H1 (cell line): ENCODE data around the gene BRD3OS. TPM values are rescaled to one million over a fixed set of nuclear protein-coding genes. Genes with fewer than 3 reads are reported as not detected.

Experiments used
- CTCF ChIA-PET: fragments of 300-600 bp; sonication (Branson Sonifier 250); formaldehyde crosslinking; loops from one replicate; lab custom pipeline; 2021; ENCODE audit not compliant: partially characterized antibody; lab: Charles Lee
- POLR2A ChIA-PET: fragments of 300-600 bp; sonication (Branson Sonifier 250); formaldehyde crosslinking; loops from one replicate; lab custom pipeline; 2021; ENCODE audit warnings: inconsistent platforms; ENCODE audit not compliant: partially characterized antibody; lab: Charles Lee
- DNase-seq, 2 experiments: peaks; one replicate each; pipeline versions ENCODE4 v3.0.0 to v3.0.0-alpha.2; 2010 to 2022; ENCODE audit warnings: low spot score in 2 of 2, low read depth in 1 of 2, mixed read lengths in 1 of 2
- FAIRE-seq: peaks from 2 replicates; lab custom pipeline; 2011; peaks lifted over from hg19 to GRCh38; lab: Jason Lieb, UNC
- H2AFZ ChIP-seq: 2 replicates; pipeline ENCODE4 v1.8.1; 2012; ENCODE audit warnings: low read length, inconsistent platforms
- H2AK5ac ChIP-seq: 2 replicates; pipeline ENCODE4 v1.6.1; 2013; ENCODE audit warnings: low read depth, low read length
- H2BK120ac ChIP-seq: replicated peaks from 2 replicates; pipeline ENCODE3; 2013; ENCODE audit warnings: low read depth, low read length, inconsistent platforms
- H2BK12ac ChIP-seq: 2 replicates; pipeline ENCODE4 v1.6.1; 2013; ENCODE audit warnings: low read depth, low read length
- H2BK15ac ChIP-seq: 2 replicates; pipeline ENCODE4 v1.6.1; 2013; ENCODE audit warnings: low read length
- H2BK20ac ChIP-seq: 2 replicates; pipeline ENCODE4 v1.6.1; 2013; ENCODE audit warnings: low read length
- H2BK5ac ChIP-seq: 2 replicates; pipeline ENCODE4 v1.6.1; 2013; ENCODE audit warnings: low read depth, low read length
- H3K14ac ChIP-seq: 2 replicates; pipeline ENCODE4 v1.6.1; 2013; ENCODE audit warnings: inconsistent platforms; ENCODE audit not compliant: insufficient read length
- H3K18ac ChIP-seq: 2 replicates; pipeline ENCODE4 v1.6.1; 2013; ENCODE audit warnings: low read length; ENCODE audit errors: extremely low read depth
- H3K23ac ChIP-seq: 2 replicates; pipeline ENCODE4 v1.6.1; 2013; ENCODE audit warnings: inconsistent platforms; ENCODE audit not compliant: insufficient read length
- H3K23me2 ChIP-seq: 2 replicates; pipeline ENCODE4 v1.6.1; 2013; ENCODE audit warnings: low read depth, low read length
- H3K27ac ChIP-seq: 2 replicates; pipeline ENCODE4 v1.6.1; 2011; ENCODE audit warnings: low read depth, low read length, inconsistent platforms
- H3K27me3 ChIP-seq, 4 experiments: replicated peaks in 1 of 4; 1 replicate in 1 of 4; 2 replicates in 3 of 4; pipeline versions ENCODE4 v1.6.1 to v1.8.1; 2011 to 2013; ENCODE audit warnings: low read length in 3 of 4, mild to moderate bottlenecking in 3 of 4, inconsistent platforms in 2 of 4, mixed read lengths in 2 of 4, moderate library complexity in 1 of 4; ENCODE audit not compliant: control insufficient read depth in 3 of 4, insufficient read depth in 3 of 4; ENCODE audit errors: extremely low read depth in 1 of 4
- H3K36me3 ChIP-seq, 4 experiments: 2 replicates each; pipeline versions ENCODE4 v1.6.1 to v1.8.1; 2011 to 2013; ENCODE audit warnings: mild to moderate bottlenecking in 4 of 4, low read length in 3 of 4, moderate library complexity in 2 of 4, control low read depth in 1 of 4, inconsistent platforms in 1 of 4; ENCODE audit not compliant: insufficient read depth in 4 of 4, control insufficient read depth in 2 of 4
- H3K4ac ChIP-seq: replicated peaks from 2 replicates; pipeline ENCODE3; 2013; ENCODE audit warnings: low read length, low read depth, mixed read lengths, inconsistent platforms; ENCODE audit not compliant: insufficient read length
- H3K4me1 ChIP-seq, 4 experiments: replicated peaks in 1 of 4; 1 replicate in 1 of 4; 2 replicates in 3 of 4; pipeline versions ENCODE4 v1.6.1 to v1.8.1; 2011 to 2013; ENCODE audit warnings: low read length in 3 of 4, inconsistent platforms in 2 of 4, mixed read lengths in 1 of 4; ENCODE audit not compliant: insufficient read depth in 4 of 4, control insufficient read depth in 3 of 4
- H3K4me2 ChIP-seq, 2 experiments: 2 replicates each; pipeline versions ENCODE4 v1.6.1 to v1.8.1; 2011 to 2013; ENCODE audit warnings: low read depth in 2 of 2, low read length in 2 of 2, control low read depth in 1 of 2, inconsistent platforms in 1 of 2, mild to moderate bottlenecking in 1 of 2; ENCODE audit not compliant: insufficient read depth in 1 of 2
- H3K4me3 ChIP-seq, 4 experiments: fragments of 200-600, 300-600 bp in 1 of 4; sonication (generic), shearing (Covaris generic), sonication (Bioruptor Twin) in 1 of 4; 2 replicates each; pipeline versions ENCODE4 v1.5.1 to v1.8.1; 2011 to 2016; ENCODE audit warnings: low read length in 4 of 4, low read depth in 3 of 4, control low read depth in 2 of 4, inconsistent platforms in 2 of 4, mild to moderate bottlenecking in 2 of 4, mixed read lengths in 1 of 4, moderate library complexity in 1 of 4; ENCODE audit not compliant: insufficient read depth in 2 of 4; ENCODE audit errors: extremely low read depth in 1 of 4
- H3K56ac ChIP-seq: replicated peaks from 2 replicates; pipeline ENCODE3; 2013; ENCODE audit warnings: low read depth, mild to moderate bottlenecking, mixed read lengths, low read length, inconsistent platforms; ENCODE audit not compliant: insufficient read length
- H3K79me1 ChIP-seq: 2 replicates; pipeline ENCODE4 v1.6.1; 2013; ENCODE audit warnings: low read depth, low read length, control low read depth
- H3K79me2 ChIP-seq, 2 experiments: 2 replicates each; pipeline versions ENCODE4 v1.6.1 to v1.8.1; 2012 to 2013; ENCODE audit warnings: low read length in 2 of 2, mild to moderate bottlenecking in 2 of 2, inconsistent platforms in 1 of 2; ENCODE audit not compliant: insufficient read depth in 2 of 2, control insufficient read depth in 1 of 2
- H3K9ac ChIP-seq, 4 experiments: replicated peaks in 1 of 4; 1 replicate in 1 of 4; 2 replicates in 3 of 4; pipeline versions ENCODE4 v1.6.1 to v1.8.1; 2011 to 2013; ENCODE audit warnings: low read depth in 3 of 4, low read length in 3 of 4, control low read depth in 2 of 4, mild to moderate bottlenecking in 2 of 4, moderate library complexity in 2 of 4, inconsistent platforms in 1 of 4; ENCODE audit errors: extremely low read depth in 1 of 4
- H3K9me3 ChIP-seq, 2 experiments: 2 replicates each; pipeline versions ENCODE4 v1.6.1 to v1.8.1; 2012 to 2013; ENCODE audit warnings: mild to moderate bottlenecking in 2 of 2, moderate library complexity in 2 of 2, control low read depth in 1 of 2, inconsistent platforms in 1 of 2, low read depth in 1 of 2, low read length in 1 of 2, mixed read lengths in 1 of 2; ENCODE audit not compliant: insufficient read depth in 2 of 2
- H4K20me1 ChIP-seq, 2 experiments: replicated peaks in 1 of 2; 2 replicates each; pipeline versions ENCODE3 to v1.8.1; 2011 to 2013; ENCODE audit warnings: inconsistent platforms in 2 of 2, low read length in 2 of 2, mild to moderate bottlenecking in 1 of 2; ENCODE audit not compliant: insufficient read depth in 2 of 2, control insufficient read depth in 1 of 2
- H4K5ac ChIP-seq: 2 replicates; pipeline ENCODE4 v1.6.1; 2013; ENCODE audit warnings: low read length, low read depth, mixed read lengths, inconsistent platforms; ENCODE audit not compliant: insufficient read length
- H4K8ac ChIP-seq: 2 replicates; pipeline ENCODE4 v1.8.0; 2013; ENCODE audit warnings: mild to moderate bottlenecking, moderate library complexity, low read length, inconsistent platforms; ENCODE audit not compliant: insufficient read depth; ENCODE audit errors: extremely low read depth
- H4K91ac ChIP-seq: replicated peaks from 2 replicates; pipeline ENCODE3; 2013; ENCODE audit warnings: low read length, mixed read lengths, inconsistent platforms; ENCODE audit not compliant: insufficient read length
- CBX8 ChIP-seq: fragments of 300-800, 300-1000 bp; sonication (generic); IDR thresholded peaks from 2 replicates; pipeline ENCODE4 v1.7.1; 2016; ENCODE audit warnings: low read depth, low read length, borderline replicate concordance
- CEBPB ChIP-seq: IDR thresholded peaks from 2 replicates; pipeline ENCODE4 v1.6.1; 2012; ENCODE audit warnings: low read depth, low read length
- CHD2 ChIP-seq: IDR thresholded peaks from 2 replicates; pipeline ENCODE4 v1.6.1; 2012; ENCODE audit warnings: low read length, improper control_type of control experiment
- CREB1 ChIP-seq: IDR thresholded peaks from 2 replicates; pipeline ENCODE4 v1.6.1; 2012; ENCODE audit warnings: inconsistent platforms
- E2F6 ChIP-seq: IDR thresholded peaks from 2 replicates; pipeline ENCODE4 v1.6.1; 2012; ENCODE audit warnings: inconsistent platforms
- GTF2F1 ChIP-seq: IDR thresholded peaks from 2 replicates; pipeline ENCODE4 v1.6.1; 2012; ENCODE audit warnings: low read depth, low read length, improper control_type of control experiment, borderline replicate concordance
- HDAC2 ChIP-seq, 2 experiments: fragments of 300-600 bp in 1 of 2; sonication (generic) in 1 of 2; IDR thresholded peaks; 2 replicates each; pipeline ENCODE4 v1.6.1; 2011 to 2012; ENCODE audit warnings: low read depth in 2 of 2, low read length in 2 of 2, mild to moderate bottlenecking in 2 of 2, moderate library complexity in 2 of 2, borderline replicate concordance in 1 of 2, inconsistent platforms in 1 of 2
- HDAC6 ChIP-seq: IDR thresholded peaks from one replicate; pipeline ENCODE4 v1.7.1; 2012; ENCODE audit warnings: low read depth, mild to moderate bottlenecking, inconsistent platforms, low read length, moderate library complexity
- JUN ChIP-seq: IDR thresholded peaks from 2 replicates; pipeline ENCODE4 v1.6.1; 2011; ENCODE audit warnings: low read depth, mild to moderate bottlenecking, improper control_type of control experiment, low read length
- KDM4A ChIP-seq: IDR thresholded peaks from one replicate; pipeline ENCODE4 v1.7.1; 2012; ENCODE audit warnings: low read depth, mild to moderate bottlenecking, moderate library complexity, low read length, inconsistent platforms; ENCODE audit not compliant: severe bottlenecking
- NANOG ChIP-seq: IDR thresholded peaks from 2 replicates; pipeline ENCODE4 v1.6.1; 2011; ENCODE audit warnings: low read length, low read depth, mild to moderate bottlenecking, inconsistent platforms; ENCODE audit not compliant: insufficient read depth, poor library complexity, severe bottlenecking
- PHF8 ChIP-seq: fragments of 200-600 bp; sonication (generic); conservative IDR thresholded peaks from 2 replicates; pipeline ENCODE4 v1.7.1; 2012; ENCODE audit warnings: low read depth, mild to moderate bottlenecking, inconsistent platforms, low read length, moderate library complexity
- SUZ12 ChIP-seq: fragments of 200-600 bp; sonication (generic); IDR thresholded peaks from 2 replicates; pipeline ENCODE4 v1.6.1; 2012; ENCODE audit warnings: mild to moderate bottlenecking, inconsistent platforms, low read length, moderate library complexity, mixed read lengths
- WGBS, 2 experiments: shearing (Covaris generic) in 1 of 2; methylation state at CpG; one replicate each; pipeline versions ENCODE4 v1.1.6 to v1.1.7; 2013 to 2015; ENCODE audit warnings: low lambda C conversion rate in 2 of 2, mixed read lengths in 2 of 2, inconsistent platforms in 1 of 2, low coverage in 1 of 2, missing lambda C conversion rate in 1 of 2; ENCODE audit not compliant: insufficient replicate concordance in 2 of 2, insufficient coverage in 1 of 2, insufficient read length in 1 of 2; ENCODE audit errors: extremely low coverage in 1 of 2, missing lambda C conversion rate in 1 of 2; 5-methylcytosine and 5-hydroxymethylcytosine counted together
- polyA plus RNA-seq, 7 experiments: library from polyadenylated mRNA; depleted of rRNA in 3 of 7; stranded (reverse) in 5 of 7; unstranded in 2 of 7; fragments of >200 nt in 5 of 7; fragments of 200-250 nt in 2 of 7; gene quantifications; 1 replicate in 5 of 7; 2 replicates in 1 of 7; 4 replicates in 1 of 7; pipeline versions ENCODE4 v1.2.1 to v1.2.3, GENCODE V29; 2011 to 2013; ENCODE audit warnings: missing spikeins in 2 of 7, mixed read lengths in 2 of 7
- total RNA-seq: library from RNA; stranded (reverse); fragmentation: NEBNext Ultra II Directional; extraction: Animal tissue kit (Norgen Biotek cat#: 25700); gene quantifications from 2 replicates; pipeline ENCODE4 v1.2.1, GENCODE V29; 2021

BRD3OS gene
- total and polyA plus RNA-seq, 2 of the 8 experiments (the other 6 are each of a cell fraction or from before 2014, with no cell fraction given), result 12.7 to 20.2 TPM

- H3K27me3 ChIP-seq, result no peaks in the 10 kb centered on the region
- H4K8ac ChIP-seq, result peak overlapping the region; percentile 35; the same call in 1 of the 2 replicates
- 89% methylated on average over 16 of the region's 16 CpGs; no CpG with 5 or more reads in 1 of the 2 experiments for WGBS, 2 experiments
- H2BK15ac ChIP-seq, result no peak overlapping the region
- H2BK120ac ChIP-seq, result no peak overlapping the region
- peaks cover 34% of the 10 kb centered on the region for H3K79me1 ChIP-seq
- ChIA-PET CTCF (interaction anchor here (4.9 kb wide), 1 partner anchor 16 kb away, joined by 22 read pairs; no protein-coding TSS in a partner anchor), POLR2A (interaction anchor here (1.2 kb wide), 1 partner anchor 15 kb away, joined by 5 read pairs; no protein-coding TSS in a partner anchor)
- H3K23me2 ChIP-seq, result no peaks in the 10 kb centered on the region
- H2BK20ac ChIP-seq, result no peak overlapping the region
- H3K18ac ChIP-seq, result no peak overlapping the region
- no peak overlapping the region for H2AFZ ChIP-seq
- H4K91ac ChIP-seq, result no peak overlapping the region
- FAIRE-seq (no peak), DNase-seq (no peak)
- H2BK5ac ChIP-seq, result no peak overlapping the region
- H3K79me2 ChIP-seq, result peaks cover 11 to 98% of the 10 kb centered on the region in 2 experiments; a peak in 3 of 4 replicates
- peaks cover 0 to 18% (median 7%) of the 10 kb centered on the region in 4 experiments; a peak in 5 of 7 replicates for H3K4me1 ChIP-seq
- no peak overlapping the region for H3K56ac ChIP-seq
- H3K9ac ChIP-seq, result no peak overlapping the region
- H2BK12ac ChIP-seq, result no peak overlapping the region
- H3K23ac ChIP-seq, result no peak overlapping the region
- no peak overlapping the region for H3K27ac ChIP-seq
- H3K9me3 ChIP-seq, result no peaks in the 10 kb centered on the region
- H3K14ac ChIP-seq, result no peak overlapping the region
- no peak overlapping the region for H2AK5ac ChIP-seq
- H3K4me2 ChIP-seq, result no peak overlapping the region
- no peak overlapping the region for H3K4me3 ChIP-seq
- peaks cover 39 to 51% of the 10 kb centered on the region in 2 experiments for H4K20me1 ChIP-seq
- no peaks in the 10 kb centered on the region for H3K36me3 ChIP-seq
- no peak overlapping the region for H4K5ac ChIP-seq
- H3K4ac ChIP-seq, result no peak overlapping the region
- TF ChIP-seq CBX8 (no peak), SUZ12 (no peak), HDAC6 (no peak), NANOG (no peak), CREB1 (no peak), PHF8 (no peak), JUN (no peak), E2F6 (no peak), GTF2F1 (no peak), CHD2 (no peak), KDM4A (no peak), CEBPB (no peak), HDAC2 (IDR thresholded peaks at IDR 0.05; ENCODE audit: borderline replicate concordance in 1 of 2, low read depth in 2 of 2, low read length in 2 of 2) (no peak)
Observed at GRCh38 chr9:133978899-133979272, 46.4 kb upstream of the BRD3OS start.
